ENCODE measurements around the gene KDM4C.

Gene KDM4C

GRCh38 chr9:6870149-6870548, 112.4 kb downstream of the KDM4C start:
- peaks cover 3 to 7% of the 10 kb centered on the region in 2 experiments for H3K4me1 ChIP-seq (ENCODE audit: control insufficient read depth in 1 of 2, insufficient read depth in 1 of 2, low read depth in 1 of 2, low read length in 1 of 2)
- H3K9me3 ChIP-seq, result no peaks in the 10 kb centered on the region
- no peak overlapping the region for H3K27ac ChIP-seq
- no peak for TF ChIP-seq CTCF (IDR thresholded peaks at IDR 0.05)
- no peak overlapping the region for H3K4me3 ChIP-seq (ENCODE audit: low read depth in 1 of 2, low read length in 1 of 2)
- H3K36me3 ChIP-seq, result no peaks in the 10 kb centered on the region
- no peaks in the 10 kb centered on the region for H3K27me3 ChIP-seq

- no peak for TF ChIP-seq CTCF (IDR thresholded peaks at IDR 0.05)
- H3K27me3 ChIP-seq, result no peaks in the 10 kb centered on the region
- H3K27ac ChIP-seq, result no peak overlapping the region
- no peaks in the 10 kb centered on the region for H3K9me3 ChIP-seq
- H3K4me3 ChIP-seq (ENCODE audit: low read depth in 1 of 2, low read length in 1 of 2), result no peak overlapping the region
- no peaks in the 10 kb centered on the region for H3K36me3 ChIP-seq
- peaks cover 6 to 7% of the 10 kb centered on the region in 2 experiments for H3K4me1 ChIP-seq (ENCODE audit: control insufficient read depth in 1 of 2, insufficient read depth in 1 of 2, low read depth in 1 of 2, low read length in 1 of 2)
Observed at GRCh38 chr9:6870650-6871477, 113.1 kb downstream of the KDM4C start.

- Histone ChIP-seq H3K27me3 (no peaks in the 10 kb centered on the region), H3K9me3 (no peaks in the 10 kb centered on the region), H3K4me3 (ENCODE audit: low read depth in 1 of 2, low read length in 1 of 2) (no peak overlapping the region), H3K27ac (no peak overlapping the region), H3K4me1 (ENCODE audit: control insufficient read depth in 1 of 2, insufficient read depth in 1 of 2, low read depth in 1 of 2, low read length in 1 of 2) (peaks cover 6 to 7% of the 10 kb centered on the region in 2 experiments), H3K36me3 (no peaks in the 10 kb centered on the region)
- no peak for TF ChIP-seq CTCF (IDR thresholded peaks at IDR 0.05)
Observed at GRCh38 chr9:6873857-6874256, 116.1 kb downstream of the KDM4C start.

- no peak overlapping the region for H3K4me3 ChIP-seq (ENCODE audit: low read depth in 1 of 2, low read length in 1 of 2)
- H3K9me3 ChIP-seq, result no peaks in the 10 kb centered on the region
- no peak overlapping the region for H3K27ac ChIP-seq
- no peak for TF ChIP-seq CTCF (IDR thresholded peaks at IDR 0.05)
- peaks cover 6 to 7% of the 10 kb centered on the region in 2 experiments for H3K4me1 ChIP-seq (ENCODE audit: control insufficient read depth in 1 of 2, insufficient read depth in 1 of 2, low read depth in 1 of 2, low read length in 1 of 2)
- H3K36me3 ChIP-seq, result no peaks in the 10 kb centered on the region
- no peaks in the 10 kb centered on the region for H3K27me3 ChIP-seq
Observed at GRCh38 chr9:6876195-6876894, 118.6 kb downstream of the KDM4C start.

GRCh38 chr9:6877671-6878161, 119.9 kb downstream of the KDM4C start:
- H3K4me1 ChIP-seq (ENCODE audit: control insufficient read depth in 1 of 2, insufficient read depth in 1 of 2, low read depth in 1 of 2, low read length in 1 of 2), result peaks cover 6 to 7% of the 10 kb centered on the region in 2 experiments
- H3K4me3 ChIP-seq (ENCODE audit: low read depth in 1 of 2, low read length in 1 of 2), result no peak overlapping the region
- no peaks in the 10 kb centered on the region for H3K9me3 ChIP-seq
- H3K27ac ChIP-seq, result no peak overlapping the region
- no peaks in the 10 kb centered on the region for H3K27me3 ChIP-seq
- TF ChIP-seq CTCF (IDR thresholded peaks at IDR 0.05), result no peak
- H3K36me3 ChIP-seq, result no peaks in the 10 kb centered on the region
